ENCODE measurements around the gene CBL. TPM values are rescaled to one million over a fixed set of nuclear protein-coding genes. Genes with fewer than 3 reads are reported as not detected.
A peak's percentile ranks its signal among the peaks of the same experiment; 100 is the strongest.
"Not testable (repeated sequence)": the region's sequence is repeated elsewhere in the genome, so short reads cannot be mapped to it uniquely, and the experiment has no call there.

CBL gene
- total RNA-seq, 1 experiment from 2014 or later, result 45.6 TPM

GRCh38 chr11:119166368-119167076 is 39.6 kb upstream of the CBL start:
- H3K4me1 Mint-ChIP-seq, result peaks cover 22% of the 10 kb centered on the region
- ATAC-seq, result no peak

GRCh38 chr11:119167077-119167458 is 39.1 kb upstream of the CBL start:
- H3K4me1 Mint-ChIP-seq, result peaks cover 22% of the 10 kb centered on the region
- ATAC-seq; H3K36me3 Mint-ChIP-seq; DNase-seq (ENCODE audit: low spot score); H3K4me3 Mint-ChIP-seq; H3K27me3 Mint-ChIP-seq (ENCODE audit: low read depth); H3K27ac Mint-ChIP-seq; POLR2A ChIA-PET; H3K9me3 Mint-ChIP-seq: not testable (repeated sequence)
- CTCF ChIA-PET, result interaction anchor here (1.0 to 4.7 kb wide), 6 partner anchors 11 to 171 kb away, joined by 3 to 18 read pairs (median 4); partner anchors contain the start of gene HINFP

More at GRCh38 chr11:119166368-119167076, 39.6 kb upstream of the CBL start:
- H3K27me3 Mint-ChIP-seq (ENCODE audit: low read depth), result no peaks in the 10 kb centered on the region
- POLR2A ChIA-PET, result no interaction called here
- TF ChIP-seq ZNF121 (CRISPR knock-in tag; IDR thresholded peaks at IDR 0.05) (peak; percentile 67; the same call in 1 of the 2 replicates), ATF3 (CRISPR knock-in tag; conservative IDR thresholded peaks at IDR 0.05) (no peak)
- H3K9me3 Mint-ChIP-seq, result no peaks in the 10 kb centered on the region
- no peak overlapping the region for H3K4me3 Mint-ChIP-seq
- CTCF ChIA-PET, result interaction anchor here (1.0 to 4.7 kb wide), 7 partner anchors 10 to 171 kb away, joined by 3 to 18 read pairs (median 4); partner anchors contain the start of gene HINFP
- no peak overlapping the region for H3K27ac Mint-ChIP-seq
- no peaks in the 10 kb centered on the region for H3K36me3 Mint-ChIP-seq
- no peak for DNase-seq (ENCODE audit: low spot score)

GRCh38 chr11:119167933-119168332 is 38.2 kb upstream of the CBL start:
- Mint-ChIP-seq H3K36me3 (no peaks in the 10 kb centered on the region), H3K4me1 (peaks cover 26% of the 10 kb centered on the region), H3K27me3 (ENCODE audit: low read depth) (no peaks in the 10 kb centered on the region), H3K27ac (no peak overlapping the region), H3K9me3 (no peaks in the 10 kb centered on the region), H3K4me3 (peak overlapping the region; percentile 83)
- no peak for DNase-seq (ENCODE audit: low spot score)
- TF ChIP-seq ATF1 (CRISPR knock-in tag; IDR thresholded peaks at IDR 0.05), result no peak
- TF ChIP-seq GABPB1 (CRISPR knock-in tag; IDR thresholded peaks at IDR 0.05), result no peak
- no peak for TF ChIP-seq ZNF423 (CRISPR knock-in tag; IDR thresholded peaks at IDR 0.05)
- no peak for TF ChIP-seq E2F4 (CRISPR knock-in tag; IDR thresholded peaks at IDR 0.05; ENCODE audit: borderline replicate concordance, low read depth)
- TF ChIP-seq FOXJ3 (CRISPR knock-in tag; IDR thresholded peaks at IDR 0.05; ENCODE audit: borderline replicate concordance), result no peak
- no peak for TF ChIP-seq ETV6 (CRISPR knock-in tag; IDR thresholded peaks at IDR 0.05)
- no peak for TF ChIP-seq KAT7 (CRISPR knock-in tag; IDR thresholded peaks at IDR 0.05; ENCODE audit: borderline replicate concordance)
- TF ChIP-seq ZNF281 (CRISPR knock-in tag; IDR thresholded peaks at IDR 0.05), result no peak
- no peak for TF ChIP-seq PRRX2 (CRISPR knock-in tag; IDR thresholded peaks at IDR 0.05)
- no peak for TF ChIP-seq TCF7 (CRISPR knock-in tag; IDR thresholded peaks at IDR 0.05; ENCODE audit: low read depth)
- ChIA-PET POLR2A (no interaction called here), CTCF (interaction anchor here (1.5 to 4.7 kb wide), 4 partner anchors 18 to 38 kb away, joined by 5 to 20 read pairs (median 16); partner anchors contain the start of gene CBL)
- no peak for ATAC-seq

- Mint-ChIP-seq H3K4me1 (peaks cover 26% of the 10 kb centered on the region), H3K27ac (peak within 1 kb of the TSS; percentile 95), H3K4me3 (peak within 1 kb of the TSS; percentile 83), H3K36me3 (no peaks in the 10 kb centered on the region), H3K9me3 (no peaks in the 10 kb centered on the region), H3K27me3 (ENCODE audit: low read depth) (no peaks in the 10 kb centered on the region)
- CTCF ChIA-PET, result interaction anchor here (0.7 to 2.3 kb wide), 33 partner anchors 9 to 213 kb away, joined by 3 to 33 read pairs (median 5); partner anchors contain the start of genes ABCG4, C1QTNF5, C2CD2L and CBL
- POLR2A ChIA-PET, result interaction anchor here (0.8 to 1.3 kb wide), 7 partner anchors 16 to 210 kb away, joined by 3 to 7 read pairs (median 4); partner anchors contain the start of genes C2CD2L, CBL, DPAGT1 and HMBS
- peak; percentile 83 for DNase-seq (ENCODE audit: low spot score)
- ATAC-seq, result peak; percentile 72
- TF ChIP-seq OVOL2 (CRISPR knock-in tag; IDR thresholded peaks at IDR 0.05; ENCODE audit: borderline replicate concordance), result no peak
- TF ChIP-seq ESRRA (CRISPR knock-in tag; IDR thresholded peaks at IDR 0.05; ENCODE audit: borderline replicate concordance), result no peak
- peak; percentile 43; the same call in 1 of the 2 replicates for TF ChIP-seq ETV6 (CRISPR knock-in tag; IDR thresholded peaks at IDR 0.05)
- TF ChIP-seq STAT6 (CRISPR knock-in tag; conservative IDR thresholded peaks at IDR 0.05; ENCODE audit: low read depth), result peak; percentile 71; the same call in 1 of the 2 replicates
- no peak for TF ChIP-seq SOX15 (CRISPR knock-in tag; IDR thresholded peaks at IDR 0.05)
- no peak for TF ChIP-seq SMAD3 (CRISPR knock-in tag; IDR thresholded peaks at IDR 0.05; ENCODE audit: borderline replicate concordance)
- TF ChIP-seq FOXP1 (CRISPR knock-in tag; IDR thresholded peaks at IDR 0.05; ENCODE audit: borderline replicate concordance), result no peak; the same call in 1 of the 2 replicates
- TF ChIP-seq ZNF396 (CRISPR knock-in tag; IDR thresholded peaks at IDR 0.05; ENCODE audit: borderline replicate concordance), result no peak
- no peak for TF ChIP-seq NFYB (CRISPR knock-in tag; conservative IDR thresholded peaks at IDR 0.05; ENCODE audit: low read depth)
Measured at GRCh38 chr11:119168471-119169281, 37.5 kb upstream of the CBL start, which contains the start of gene NLRX1. Gene NLRX1, plus strand, starts transcription at chr11:119168725. Its CDS starts 2,679 bp downstream, at chr11:119171404.
